Measurements from ENCODE around the gene SLC22A17. TPM values are rescaled to one million over a fixed set of nuclear protein-coding genes. Genes with fewer than 3 reads are reported as not detected.

Gene SLC22A17
- total and polyA plus RNA-seq, 2 of the 4 experiments (the other 2 are of a cell fraction) = 6.6 to 36.0 TPM

- H3K4me2 ChIP-seq (ENCODE audit: low read depth, low read length) = peak overlapping the region; percentile 54
- peaks cover 10% of the 10 kb centered on the region; the same call in 1 of the 2 replicates for H3K9me1 ChIP-seq (ENCODE audit: insufficient read depth, low read length)
- no peak overlapping the region for H2AK5ac ChIP-seq (ENCODE audit: low read depth, low read length)
- DNase-seq = peak; percentile 62
- H3K23ac ChIP-seq (ENCODE audit: low read depth, low read length) = peak overlapping the region; percentile 90
- peak overlapping the region; percentile 48; the same call in 1 of the 2 replicates for H4K91ac ChIP-seq (ENCODE audit: insufficient read depth, low read depth, low read length)
- H3K36me3 ChIP-seq (ENCODE audit: control insufficient read depth, insufficient read depth, low read length) = no peaks in the 10 kb centered on the region
- peak overlapping the region; percentile 86 to 89; a peak in 3 of 4 replicates for H4K8ac ChIP-seq (ENCODE audit: low read depth in 2 of 2, low read length in 2 of 2)
- BruUV-seq (replicated peaks) = no TSS peak
- H3K79me1 ChIP-seq (ENCODE audit: low read depth in 1 of 2, low read length in 2 of 2) = peaks cover 8 to 29% of the 10 kb centered on the region in 2 experiments; a peak in 3 of 4 replicates
- no peak overlapping the region for H2BK20ac ChIP-seq (ENCODE audit: low read depth, low read length)
- peak overlapping the region; percentile 98 for H2AFZ ChIP-seq (replicated peaks; ENCODE audit: low read length, poor library complexity)
- H3K14ac ChIP-seq (replicated peaks; ENCODE audit: low read depth, low read length) = peak overlapping the region; percentile 68; the same call in 1 of the 2 replicates
- H2BK5ac ChIP-seq (ENCODE audit: low read depth, low read length, poor library complexity, severe bottlenecking) = peak overlapping the region; percentile 61
- H2BK15ac ChIP-seq (ENCODE audit: low read depth, low read length) = peak overlapping the region; percentile 40; the same call in 1 of the 3 replicates
- H3K27me3 ChIP-seq (ENCODE audit: control insufficient read depth, insufficient read depth, low read length) = peaks cover 19% of the 10 kb centered on the region; the same call in 1 of the 2 replicates
- peak overlapping the region; percentile 79 for H3K9ac ChIP-seq (ENCODE audit: low read depth, low read length)
- H2BK120ac ChIP-seq (ENCODE audit: low read depth, low read length) = 0 out of 2 replicates have a peak overlapping the region, but pooled peaks have one; percentile 45
- H3K4ac ChIP-seq (ENCODE audit: low read depth, low read length) = peak overlapping the region; percentile 69
- no peaks in the 10 kb centered on the region for H3K9me3 ChIP-seq (ENCODE audit: control insufficient read depth, insufficient read depth, low read length)
- H2AK9ac ChIP-seq (replicated peaks; ENCODE audit: low read depth, low read length, poor library complexity) = peak overlapping the region; percentile 40
- H3K27ac ChIP-seq (ENCODE audit: insufficient read depth, low read length) = peak overlapping the region; percentile 89
- H3K18ac ChIP-seq (ENCODE audit: low read depth, low read length) = peak overlapping the region; percentile 10; the same call in 1 of the 2 replicates
- peak; percentile 22; the same call in 1 of the 2 replicates for TF ChIP-seq MAZ (IDR thresholded peaks at IDR 0.05; ENCODE audit: borderline replicate concordance, low read depth, low read length)
- no peak for TF ChIP-seq NFE2L2 (IDR thresholded peaks at IDR 0.05; ENCODE audit: low read depth, low read length)
- in situ Hi-C loops (cut with MboI; ENCODE audit: low sequenced_read_pairs) = no loop called here
- peak overlapping the region; percentile 55; the same call in 1 of the 2 replicates for H4K5ac ChIP-seq (ENCODE audit: low read depth, low read length)
- H3K4me1 ChIP-seq (ENCODE audit: control insufficient read depth, insufficient read depth, low read length) = peaks cover 7% of the 10 kb centered on the region
- H4K20me1 ChIP-seq (ENCODE audit: insufficient read depth, low read length) = peaks cover 8% of the 10 kb centered on the region; the same call in 1 of the 2 replicates
- dilution Hi-C loops (cut with HindIII; ENCODE audit: low sequenced_read_pairs, unreplicated experiment) = no loop called here
- H3K56ac ChIP-seq (ENCODE audit: extremely low read depth, insufficient read depth, low read length) = peak overlapping the region; percentile 59; the same call in 1 of the 2 replicates
- 11% methylated on average over 3 of the region's 34 CpGs; no CpG with 5 or more reads in 1 of the 2 experiments for WGBS, 2 experiments (ENCODE audit: extremely low coverage in 2 of 2, insufficient read length in 1 of 2)
- intact Hi-C loops (cut with micrococcal nuclease) = loop anchor here (1.0 kb wide), 1 partner anchor 14 kb away; the partner anchor contains the start of gene SLC22A17
- ChIA-PET POLR2A (ENCODE audit: unreplicated experiment) (interaction anchor here (0.5 to 0.9 kb wide), 3 partner anchors 35 to 125 kb away, joined by 3 to 4 read pairs (median 3); partner anchors contain the start of gene PABPN1), CTCF (interaction anchor here (1.5 kb wide), 1 partner anchor 13 kb away, joined by 5 read pairs; no protein-coding TSS in a partner anchor)
- ATAC-seq (ENCODE audit: low read depth) = peak; percentile 69
- peak overlapping the region; percentile 19 for H3K4me3 ChIP-seq (ENCODE audit: insufficient read depth, low read depth, low read length)
Observed at GRCh38 chr14:23366426-23366921, 13.8 kb upstream of the SLC22A17 start.
